ENCODE results near the gene POGLUT2.

Gene POGLUT2

GRCh38 chr13:102770435-102770834 lies 28.3 kb downstream of the POGLUT2 start:
- Histone ChIP-seq H3K9me3 (ENCODE audit: low read depth, low read length) (no peaks in the 10 kb centered on the region), H3K27ac (no peak overlapping the region), H3K36me3 (ENCODE audit: insufficient read depth, low read length) (peaks cover 16% of the 10 kb centered on the region), H3K4me3 (0 out of 2 replicates have a peak overlapping the region, but pooled peaks have one; percentile 16), H3K9ac (ENCODE audit: insufficient read length) (no peak overlapping the region)
- DNase-seq (ENCODE audit: low read depth, low spot score) = no peak
- TF ChIP-seq EZH2 (IDR thresholded peaks at IDR 0.05) (no peak), POLR2AphosphoS5 (IDR thresholded peaks at IDR 0.05; ENCODE audit: borderline replicate concordance, low read depth, low read length) (no peak), FOXP2 (optimal IDR thresholded peaks at IDR 0.05; ENCODE audit: control extremely low read depth, extremely low read length, insufficient read depth) (no peak)

GRCh38 chr13:102769679-102770078 lies 29.1 kb downstream of the POGLUT2 start:
- Histone ChIP-seq H3K4me3 (no peak overlapping the region), H3K9me3 (ENCODE audit: low read depth, low read length) (no peaks in the 10 kb centered on the region), H3K36me3 (ENCODE audit: insufficient read depth, low read length) (peaks cover 16% of the 10 kb centered on the region), H3K9ac (ENCODE audit: insufficient read length) (no peak overlapping the region), H3K27ac (no peak overlapping the region)
- no peak for DNase-seq (ENCODE audit: low read depth, low spot score)
- TF ChIP-seq POLR2AphosphoS5 (IDR thresholded peaks at IDR 0.05; ENCODE audit: borderline replicate concordance, low read depth, low read length) = no peak
- no peak for TF ChIP-seq EZH2 (IDR thresholded peaks at IDR 0.05)
- no peak for TF ChIP-seq FOXP2 (optimal IDR thresholded peaks at IDR 0.05; ENCODE audit: control extremely low read depth, extremely low read length, insufficient read depth)

GRCh38 chr13:102768909-102769308 lies 29.9 kb downstream of the POGLUT2 start:
- Histone ChIP-seq H3K36me3 (ENCODE audit: insufficient read depth, low read length) (peaks cover 16% of the 10 kb centered on the region), H3K27ac (no peak overlapping the region), H3K9me3 (ENCODE audit: low read depth, low read length) (no peaks in the 10 kb centered on the region), H3K9ac (ENCODE audit: insufficient read length) (no peak overlapping the region), H3K4me3 (no peak overlapping the region)
- TF ChIP-seq EZH2 (IDR thresholded peaks at IDR 0.05) = no peak
- no peak for TF ChIP-seq FOXP2 (optimal IDR thresholded peaks at IDR 0.05; ENCODE audit: control extremely low read depth, extremely low read length, insufficient read depth)
- TF ChIP-seq POLR2AphosphoS5 (IDR thresholded peaks at IDR 0.05; ENCODE audit: borderline replicate concordance, low read depth, low read length) = no peak
- no peak for DNase-seq (ENCODE audit: low read depth, low spot score)

- TF ChIP-seq POLR2AphosphoS5 (IDR thresholded peaks at IDR 0.05; ENCODE audit: borderline replicate concordance, low read depth, low read length) = no peak
- TF ChIP-seq EZH2 (IDR thresholded peaks at IDR 0.05) = no peak
- TF ChIP-seq FOXP2 (optimal IDR thresholded peaks at IDR 0.05; ENCODE audit: control extremely low read depth, extremely low read length, insufficient read depth) = no peak
- no peak for DNase-seq (ENCODE audit: low read depth, low spot score)
Observed at GRCh38 chr13:102763741-102764140, 35.0 kb downstream of the POGLUT2 start.

GRCh38 chr13:102761071-102761470 lies 37.7 kb downstream of the POGLUT2 start:
- Histone ChIP-seq H3K27ac (no peak overlapping the region), H3K4me3 (no peak overlapping the region), H3K9ac (ENCODE audit: insufficient read length) (no peak overlapping the region), H3K36me3 (ENCODE audit: insufficient read depth, low read length) (no peaks in the 10 kb centered on the region), H3K9me3 (ENCODE audit: low read depth, low read length) (no peaks in the 10 kb centered on the region)
- TF ChIP-seq FOXP2 (optimal IDR thresholded peaks at IDR 0.05; ENCODE audit: control extremely low read depth, extremely low read length, insufficient read depth) (no peak), EZH2 (IDR thresholded peaks at IDR 0.05) (no peak), POLR2AphosphoS5 (IDR thresholded peaks at IDR 0.05; ENCODE audit: borderline replicate concordance, low read depth, low read length) (no peak)
- DNase-seq (ENCODE audit: low read depth, low spot score) = no peak

More at GRCh38 chr13:102763741-102764140, 35.0 kb downstream of the POGLUT2 start:
- Histone ChIP-seq H3K9ac (ENCODE audit: insufficient read length) (no peak overlapping the region), H3K36me3 (ENCODE audit: insufficient read depth, low read length) (peaks cover 16% of the 10 kb centered on the region), H3K27ac (no peak overlapping the region), H3K9me3 (ENCODE audit: low read depth, low read length) (no peaks in the 10 kb centered on the region), H3K4me3 (no peak overlapping the region)

GRCh38 chr13:102758842-102759241 lies 39.9 kb downstream of the POGLUT2 start:
- no peak overlapping the region for H3K27ac ChIP-seq
- H3K4me3 ChIP-seq = no peak overlapping the region
- no peak for TF ChIP-seq POLR2AphosphoS5 (IDR thresholded peaks at IDR 0.05; ENCODE audit: borderline replicate concordance, low read depth, low read length)
- no peak for TF ChIP-seq EZH2 (IDR thresholded peaks at IDR 0.05)
- no peak for TF ChIP-seq FOXP2 (optimal IDR thresholded peaks at IDR 0.05; ENCODE audit: control extremely low read depth, extremely low read length, insufficient read depth)
- no peaks in the 10 kb centered on the region for H3K36me3 ChIP-seq (ENCODE audit: insufficient read depth, low read length)
- no peak overlapping the region for H3K9ac ChIP-seq (ENCODE audit: insufficient read length)
- H3K9me3 ChIP-seq (ENCODE audit: low read depth, low read length) = no peaks in the 10 kb centered on the region
- no peak for DNase-seq (ENCODE audit: low read depth, low spot score)

GRCh38 chr13:102757006-102757405 lies 41.8 kb downstream of the POGLUT2 start:
- Histone ChIP-seq H3K27ac (no peak overlapping the region), H3K9ac (ENCODE audit: insufficient read length) (no peak overlapping the region), H3K9me3 (ENCODE audit: low read depth, low read length) (no peaks in the 10 kb centered on the region; the same call in 1 of the 2 replicates), H3K4me3 (no peak overlapping the region), H3K36me3 (ENCODE audit: insufficient read depth, low read length) (no peaks in the 10 kb centered on the region)
- no peak for TF ChIP-seq POLR2AphosphoS5 (IDR thresholded peaks at IDR 0.05; ENCODE audit: borderline replicate concordance, low read depth, low read length)
- DNase-seq (ENCODE audit: low read depth, low spot score) = no peak

GRCh38 chr13:102751886-102752285 lies 46.9 kb downstream of the POGLUT2 start:
- Histone ChIP-seq H3K36me3 (ENCODE audit: insufficient read depth, low read length) (no peaks in the 10 kb centered on the region), H3K9me3 (ENCODE audit: low read depth, low read length) (no peaks in the 10 kb centered on the region; the same call in none of the 2 replicates), H3K27ac (no peak overlapping the region), H3K9ac (ENCODE audit: insufficient read length) (no peak overlapping the region), H3K4me3 (no peak overlapping the region)
- TF ChIP-seq POLR2AphosphoS5 (IDR thresholded peaks at IDR 0.05; ENCODE audit: borderline replicate concordance, low read depth, low read length) (no peak), FOXP2 (optimal IDR thresholded peaks at IDR 0.05; ENCODE audit: control extremely low read depth, extremely low read length, insufficient read depth) (no peak), EZH2 (IDR thresholded peaks at IDR 0.05) (no peak)
- DNase-seq (ENCODE audit: low read depth, low spot score) = no peak

GRCh38 chr13:102742506-102742905 lies 56.3 kb downstream of the POGLUT2 start:
- no peaks in the 10 kb centered on the region for H3K36me3 ChIP-seq (ENCODE audit: insufficient read depth, low read length)
- peaks cover 8% of the 10 kb centered on the region; the same call in 1 of the 2 replicates for H3K9me3 ChIP-seq (ENCODE audit: low read depth, low read length)
- H3K27ac ChIP-seq = no peak overlapping the region
- no peak overlapping the region for H3K9ac ChIP-seq (ENCODE audit: insufficient read length)
- TF ChIP-seq POLR2AphosphoS5 (IDR thresholded peaks at IDR 0.05; ENCODE audit: borderline replicate concordance, low read depth, low read length) = no peak
- no peak for TF ChIP-seq EZH2 (IDR thresholded peaks at IDR 0.05)
- TF ChIP-seq FOXP2 (optimal IDR thresholded peaks at IDR 0.05; ENCODE audit: control extremely low read depth, extremely low read length, insufficient read depth) = no peak
- no peak overlapping the region for H3K4me3 ChIP-seq
- DNase-seq (ENCODE audit: low read depth, low spot score) = no peak

All from SK-N-MC (cell line).